ENCODE results near the gene EPB41L4A.

EPB41L4A gene

DNA sequence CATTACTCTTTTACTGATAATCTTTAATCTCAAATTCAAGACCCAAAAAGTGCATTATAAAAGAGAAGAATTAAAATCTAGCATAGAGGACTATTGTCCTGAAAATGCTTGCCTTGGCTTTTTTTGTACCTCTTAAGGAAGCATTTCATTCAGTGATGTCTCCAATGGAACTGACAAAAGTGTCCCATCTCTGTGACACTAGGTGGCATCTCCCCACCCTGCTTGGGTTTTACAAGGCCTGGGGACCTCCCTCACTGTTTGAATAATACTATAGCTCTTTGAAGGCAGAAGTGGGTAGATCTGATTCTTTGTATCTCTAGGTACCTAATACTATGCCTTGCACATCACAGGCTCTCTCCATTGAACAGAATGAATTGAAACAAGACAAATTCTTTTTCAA, 180.6 kb downstream of the EPB41L4A start:
- Mint-ChIP-seq H3K4me1 (no peaks in the 10 kb centered on the region), H3K9me3 (no peaks in the 10 kb centered on the region), H3K27ac (no peak overlapping the region), H3K36me3 (ENCODE audit: low read depth) (no peaks in the 10 kb centered on the region), H3K4me3 (no peak overlapping the region), H3K27me3 (ENCODE audit: low read depth) (no peaks in the 10 kb centered on the region)
- TF ChIP-seq, protein P1, sequence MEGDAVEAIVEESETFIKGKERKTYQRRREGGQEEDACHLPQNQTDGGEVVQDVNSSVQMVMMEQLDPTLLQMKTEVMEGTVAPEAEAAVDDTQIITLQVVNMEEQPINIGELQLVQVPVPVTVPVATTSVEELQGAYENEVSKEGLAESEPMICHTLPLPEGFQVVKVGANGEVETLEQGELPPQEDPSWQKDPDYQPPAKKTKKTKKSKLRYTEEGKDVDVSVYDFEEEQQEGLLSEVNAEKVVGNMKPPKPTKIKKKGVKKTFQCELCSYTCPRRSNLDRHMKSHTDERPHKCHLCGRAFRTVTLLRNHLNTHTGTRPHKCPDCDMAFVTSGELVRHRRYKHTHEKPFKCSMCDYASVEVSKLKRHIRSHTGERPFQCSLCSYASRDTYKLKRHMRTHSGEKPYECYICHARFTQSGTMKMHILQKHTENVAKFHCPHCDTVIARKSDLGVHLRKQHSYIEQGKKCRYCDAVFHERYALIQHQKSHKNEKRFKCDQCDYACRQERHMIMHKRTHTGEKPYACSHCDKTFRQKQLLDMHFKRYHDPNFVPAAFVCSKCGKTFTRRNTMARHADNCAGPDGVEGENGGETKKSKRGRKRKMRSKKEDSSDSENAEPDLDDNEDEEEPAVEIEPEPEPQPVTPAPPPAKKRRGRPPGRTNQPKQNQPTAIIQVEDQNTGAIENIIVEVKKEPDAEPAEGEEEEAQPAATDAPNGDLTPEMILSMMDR (IDR thresholded peaks at IDR 0.05; ENCODE audit: unreplicated experiment in 3 of 3) = no peak

DNA sequence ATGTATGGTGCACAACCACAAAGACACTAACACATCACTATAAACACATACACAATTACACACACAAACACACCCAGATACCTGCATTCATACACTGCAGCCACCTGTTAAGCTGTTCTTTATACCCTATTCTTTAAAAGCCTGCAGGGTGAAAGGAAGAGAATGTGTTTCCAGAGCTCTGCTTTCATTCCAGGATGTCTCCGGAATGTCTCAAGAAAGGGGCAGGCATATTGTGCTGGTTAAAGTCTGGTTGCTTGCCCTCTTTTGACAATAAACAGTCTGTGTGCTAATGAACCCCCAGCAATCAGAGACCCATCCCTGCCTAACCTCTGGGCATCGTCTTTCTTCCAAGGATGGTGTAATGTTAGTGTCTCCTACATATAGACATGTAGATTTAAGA, 181.6 kb downstream of the EPB41L4A start:
- TF ChIP-seq, protein P1 (IDR thresholded peaks at IDR 0.05; ENCODE audit: unreplicated experiment in 3 of 3) = no peak
- Mint-ChIP-seq H3K27ac (no peak overlapping the region), H3K27me3 (ENCODE audit: low read depth) (no peaks in the 10 kb centered on the region), H3K36me3 (ENCODE audit: low read depth) (no peaks in the 10 kb centered on the region), H3K9me3 (no peaks in the 10 kb centered on the region), H3K4me1 (no peaks in the 10 kb centered on the region), H3K4me3 (no peak overlapping the region)

DNA sequence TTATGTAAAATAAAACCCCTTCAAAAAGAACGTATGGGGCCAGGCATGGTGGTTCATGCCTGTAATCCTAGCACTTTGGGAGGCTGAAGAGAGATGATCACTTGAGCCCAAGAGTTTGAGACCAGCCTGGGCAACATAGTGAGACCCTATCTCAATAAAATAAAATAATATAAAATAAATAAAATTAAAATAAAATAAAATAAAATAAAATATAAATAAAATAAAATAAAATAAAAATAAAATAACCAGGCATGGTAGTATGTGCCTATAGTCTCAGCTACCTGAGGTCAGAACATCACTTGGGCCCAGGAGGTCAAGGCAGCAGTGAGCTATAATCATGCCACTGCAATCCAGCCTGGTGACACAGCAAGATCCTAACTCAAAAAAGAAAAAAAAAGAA, 185.1 kb downstream of the EPB41L4A start:
- Mint-ChIP-seq H3K36me3 (ENCODE audit: low read depth) (no peaks in the 10 kb centered on the region), H3K4me1 (no peaks in the 10 kb centered on the region), H3K27me3 (ENCODE audit: low read depth) (no peaks in the 10 kb centered on the region), H3K4me3 (no peak overlapping the region), H3K9me3 (no peaks in the 10 kb centered on the region), H3K27ac (no peak overlapping the region)
- TF ChIP-seq, protein P1 (IDR thresholded peaks at IDR 0.05; ENCODE audit: unreplicated experiment in 3 of 3) = no peak

DNA sequence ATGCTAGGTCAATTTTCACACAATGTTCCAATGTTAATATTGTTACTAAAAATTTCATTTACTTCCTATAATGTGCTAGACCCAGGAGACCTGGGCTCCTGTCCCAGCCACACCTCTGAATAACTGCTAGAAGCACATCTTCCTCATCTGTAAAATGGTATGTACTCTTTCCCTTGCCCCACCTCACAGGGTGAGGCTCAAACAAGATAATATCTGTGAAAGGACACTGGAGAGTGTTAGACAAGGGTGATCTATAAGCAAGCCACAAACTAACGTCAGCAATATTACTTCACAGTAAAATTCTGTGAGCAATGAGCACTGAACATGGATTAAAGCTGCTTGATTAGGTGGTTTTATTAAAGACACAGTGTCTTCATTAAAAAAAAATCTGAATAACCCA, 186.4 kb downstream of the EPB41L4A start:
- Mint-ChIP-seq H3K9me3 (no peaks in the 10 kb centered on the region), H3K27me3 (ENCODE audit: low read depth) (no peaks in the 10 kb centered on the region)

DNA sequence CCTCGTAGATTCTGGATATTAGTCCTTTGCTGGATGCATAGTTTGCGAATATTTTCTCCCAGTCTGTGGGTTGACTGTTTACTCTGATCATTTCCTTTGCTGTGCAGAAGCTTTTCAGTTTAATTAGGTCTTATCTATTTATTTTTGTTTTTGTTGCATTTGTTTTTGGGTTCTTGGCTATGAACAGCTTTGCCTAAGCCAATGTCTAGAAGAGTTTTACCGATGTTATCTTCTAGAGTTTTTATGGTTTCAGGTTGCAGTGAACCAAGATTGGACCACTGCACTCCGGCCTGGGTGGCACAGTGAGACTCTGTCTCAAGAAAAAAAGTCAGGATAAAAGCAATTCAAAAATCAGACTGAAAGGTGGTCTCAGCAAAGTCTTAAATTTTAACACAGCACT, 188.5 kb downstream of the EPB41L4A start:
- Mint-ChIP-seq H3K4me1 (peaks cover 14% of the 10 kb centered on the region), H3K4me3 (no peak overlapping the region), H3K27me3 (ENCODE audit: low read depth) (no peaks in the 10 kb centered on the region), H3K27ac (no peak overlapping the region), H3K9me3 (no peaks in the 10 kb centered on the region), H3K36me3 (ENCODE audit: low read depth) (no peaks in the 10 kb centered on the region)
- TF ChIP-seq, protein P1 (IDR thresholded peaks at IDR 0.05; ENCODE audit: unreplicated experiment in 3 of 3) = no peak

More for the DNA sequence above, 186.4 kb downstream of the EPB41L4A start:
- H3K36me3 Mint-ChIP-seq (ENCODE audit: low read depth) = no peaks in the 10 kb centered on the region
- H3K4me1 Mint-ChIP-seq = peaks cover 13% of the 10 kb centered on the region
- no peak overlapping the region for H3K27ac Mint-ChIP-seq
- H3K4me3 Mint-ChIP-seq = no peak overlapping the region
- TF ChIP-seq, protein P1 (IDR thresholded peaks at IDR 0.05; ENCODE audit: unreplicated experiment in 3 of 3) = no peak

DNA sequence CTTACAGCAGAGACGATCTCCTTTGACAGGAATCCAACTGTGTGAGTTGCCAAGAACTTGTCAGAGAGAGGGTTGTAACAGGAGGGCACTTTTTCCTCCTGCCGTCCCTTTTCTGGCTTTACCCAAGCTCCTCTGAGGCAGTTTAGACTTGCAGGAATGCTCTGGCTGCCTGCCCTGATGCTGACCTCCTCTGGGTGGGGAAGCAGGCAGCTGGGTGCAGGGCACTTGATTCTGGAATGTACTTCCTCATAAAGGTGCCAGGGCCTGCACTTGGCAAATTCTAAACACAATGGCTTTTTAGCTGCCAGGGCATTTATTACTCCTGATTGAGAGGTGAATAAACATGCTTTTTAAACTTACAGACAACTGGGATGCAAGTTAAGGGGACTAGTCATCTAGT, 190.4 kb downstream of the EPB41L4A start:
- Mint-ChIP-seq H3K4me1 (peaks cover 14% of the 10 kb centered on the region), H3K36me3 (ENCODE audit: low read depth) (no peaks in the 10 kb centered on the region), H3K27me3 (ENCODE audit: low read depth) (no peaks in the 10 kb centered on the region), H3K4me3 (no peak overlapping the region), H3K9me3 (no peaks in the 10 kb centered on the region), H3K27ac (peak overlapping the region; percentile 55 to 85 (median 68))
- TF ChIP-seq, protein P1 (IDR thresholded peaks at IDR 0.05; ENCODE audit: unreplicated experiment in 3 of 3) = no peak
